HG03342 (cell line): ENCODE data around the gene DNMT3L.
"Not testable (repeated sequence)": the region's sequence is repeated elsewhere in the genome, so short reads cannot be mapped to it uniquely, and the experiment has no call there.

Experiments
- ATAC-seq: cut with Tn5 transposase; IDR thresholded peaks from one replicate; pipeline ENCODE4 v1.9.1; 2021; ENCODE audit warnings: mild to moderate bottlenecking, moderate library complexity; ENCODE audit not compliant: unreplicated experiment

DNMT3L gene

DNA sequence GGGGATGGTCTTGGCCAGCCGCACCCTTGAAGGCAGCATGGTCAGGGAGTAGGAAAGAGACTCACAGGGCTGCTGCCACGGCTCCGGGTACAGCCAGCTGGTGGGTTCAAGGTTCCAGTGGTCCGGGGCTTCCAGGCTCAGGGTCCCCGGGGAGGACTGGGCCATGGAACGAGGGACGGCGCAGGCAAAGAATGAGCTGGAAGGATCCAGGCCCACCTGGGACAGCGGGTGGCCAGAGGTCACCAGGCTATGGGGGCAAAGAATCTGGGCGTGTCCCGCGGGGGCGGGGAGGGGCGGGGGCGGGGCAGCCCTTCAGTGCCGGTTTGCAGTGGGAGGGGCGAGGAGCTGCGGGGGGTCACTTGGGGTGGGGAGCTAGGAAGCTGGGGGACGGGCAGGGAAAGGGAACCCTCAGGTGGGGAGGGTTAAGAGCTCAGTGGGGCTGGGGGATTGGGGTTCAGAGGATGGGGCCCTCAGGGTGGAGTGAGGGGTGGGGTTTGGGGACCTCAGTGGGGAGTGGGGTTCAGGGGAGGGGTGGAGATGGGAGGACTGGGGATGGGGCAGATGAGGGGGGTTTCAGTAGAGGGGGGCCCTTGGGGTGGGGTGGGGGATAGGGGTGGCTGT lies at the start of gene DNMT3L:
Gene DNMT3L, minus strand, starts transcription at position 223 of the 621 bp plus-strand sequence. CDS start 638 bp downstream, outside the sequence.
- ATAC-seq: no peak

DNA sequence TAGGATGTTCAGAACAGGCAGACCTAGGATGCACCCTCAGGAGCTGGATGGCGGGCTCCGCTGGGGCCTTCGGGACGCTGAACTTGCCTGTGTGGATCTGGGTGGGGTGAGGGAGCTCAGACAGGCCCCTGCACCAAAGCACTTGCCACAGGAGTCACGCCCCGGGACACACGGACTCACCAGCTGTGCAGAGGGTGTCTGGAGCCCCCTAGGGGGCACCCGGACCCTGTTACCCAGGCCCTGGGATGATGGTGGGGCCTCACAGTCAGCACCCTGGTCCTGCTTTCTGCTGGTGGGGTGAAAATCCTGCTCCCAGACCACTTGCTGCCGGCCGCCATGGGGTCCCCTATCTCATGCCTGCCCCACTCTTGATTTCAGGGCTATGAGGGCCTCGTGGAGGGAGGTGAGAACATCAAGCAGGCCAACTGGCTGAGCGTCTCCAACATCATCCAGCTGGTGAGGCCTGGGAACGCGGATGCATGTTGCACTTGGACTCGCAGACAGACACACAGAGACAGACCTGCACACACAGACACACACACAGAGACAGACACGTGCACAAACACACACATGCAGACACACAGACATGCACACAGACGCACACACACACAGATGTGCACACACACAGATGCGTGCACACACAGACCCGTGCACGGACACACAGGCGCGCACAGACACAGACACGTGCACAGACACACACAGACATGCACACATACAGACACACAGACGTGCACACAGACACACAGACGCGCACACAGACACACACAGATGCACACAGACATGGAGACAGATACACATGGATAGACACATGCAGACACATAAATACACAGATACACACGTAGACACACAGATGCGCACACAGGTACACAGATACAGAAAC lies 49.2 kb upstream of the DNMT3L start:
- no peak for ATAC-seq

DNA sequence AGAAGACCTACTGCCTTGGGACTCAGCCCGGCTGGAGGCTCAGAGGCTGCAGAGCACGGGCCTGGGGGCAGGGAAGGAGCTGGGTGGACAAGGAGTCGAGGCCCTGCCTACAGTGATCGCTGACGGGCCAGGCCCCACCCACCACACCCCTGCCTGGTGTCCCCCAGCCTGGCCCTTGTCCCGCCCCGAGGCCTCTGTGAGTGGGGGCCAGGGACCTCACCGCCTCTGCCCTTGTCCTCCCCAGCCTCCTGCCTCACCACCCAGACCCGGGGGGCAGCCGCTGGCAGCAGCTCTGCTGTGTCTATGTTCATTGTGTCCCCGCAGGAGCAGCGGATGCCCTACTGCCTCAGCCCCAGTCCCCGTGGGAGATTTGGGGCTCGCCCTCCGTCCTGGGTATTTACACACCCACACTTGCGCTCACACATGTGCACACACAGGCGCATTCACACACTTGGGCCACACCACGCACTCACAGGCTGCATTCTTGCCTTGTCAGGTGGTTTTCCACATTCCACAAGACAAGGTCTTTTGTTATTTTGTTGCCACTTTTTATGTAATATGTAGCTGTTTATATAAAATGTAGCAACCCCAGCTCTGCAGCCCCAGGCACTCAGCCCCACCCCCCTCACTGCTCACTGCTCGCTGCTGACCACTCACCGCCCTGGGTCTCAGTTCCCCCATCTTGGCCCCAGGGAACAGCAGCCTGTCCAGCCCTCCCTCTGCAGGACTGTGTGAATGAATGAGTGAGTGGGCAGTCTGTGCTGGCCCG lies 45.4 kb upstream of the DNMT3L start:
- ATAC-seq: no peak

DNA sequence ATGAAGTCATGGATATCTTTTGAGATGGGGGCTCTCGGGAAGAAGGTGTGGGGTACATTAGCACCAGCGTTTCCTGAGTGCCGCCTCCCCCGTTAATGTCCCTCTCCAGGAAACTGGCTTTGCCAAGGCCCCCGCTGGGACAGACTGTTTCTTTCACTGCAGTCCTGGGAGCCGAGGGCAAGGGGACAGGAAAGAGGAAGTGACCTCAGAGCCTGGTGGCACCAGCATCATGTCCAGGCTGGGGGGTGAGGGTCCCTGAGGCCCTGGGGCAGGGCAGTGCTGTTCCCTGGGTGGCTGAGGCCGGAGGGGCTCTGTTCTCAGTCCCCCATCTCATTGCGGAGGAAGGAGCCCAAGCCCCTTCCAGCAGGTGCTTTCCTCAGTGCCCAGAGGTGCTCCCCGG lies 44.0 kb upstream of the DNMT3L start:
- ATAC-seq: no peak

DNA sequence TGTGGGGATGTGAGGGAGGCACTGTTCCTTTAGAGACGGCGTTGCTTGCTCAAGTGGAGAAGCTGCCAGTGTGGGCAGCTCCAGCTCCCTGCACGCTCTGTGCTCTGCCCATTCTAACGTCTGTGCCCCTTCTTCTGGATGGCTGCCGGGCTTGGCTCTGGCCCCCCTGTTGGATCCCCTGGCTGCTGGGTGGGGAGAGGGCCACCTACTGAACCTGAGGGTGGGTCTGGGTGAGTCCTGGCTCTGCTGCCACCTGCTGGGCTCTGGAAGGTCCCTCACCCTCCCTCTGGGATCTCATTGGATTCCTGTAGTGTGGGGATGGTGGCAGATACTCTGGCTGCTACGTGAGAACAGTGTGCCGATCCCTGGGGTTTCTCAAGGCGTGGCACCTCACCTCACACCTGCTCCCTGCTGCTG lies 43.2 kb upstream of the DNMT3L start:
- ATAC-seq: no peak

DNA sequence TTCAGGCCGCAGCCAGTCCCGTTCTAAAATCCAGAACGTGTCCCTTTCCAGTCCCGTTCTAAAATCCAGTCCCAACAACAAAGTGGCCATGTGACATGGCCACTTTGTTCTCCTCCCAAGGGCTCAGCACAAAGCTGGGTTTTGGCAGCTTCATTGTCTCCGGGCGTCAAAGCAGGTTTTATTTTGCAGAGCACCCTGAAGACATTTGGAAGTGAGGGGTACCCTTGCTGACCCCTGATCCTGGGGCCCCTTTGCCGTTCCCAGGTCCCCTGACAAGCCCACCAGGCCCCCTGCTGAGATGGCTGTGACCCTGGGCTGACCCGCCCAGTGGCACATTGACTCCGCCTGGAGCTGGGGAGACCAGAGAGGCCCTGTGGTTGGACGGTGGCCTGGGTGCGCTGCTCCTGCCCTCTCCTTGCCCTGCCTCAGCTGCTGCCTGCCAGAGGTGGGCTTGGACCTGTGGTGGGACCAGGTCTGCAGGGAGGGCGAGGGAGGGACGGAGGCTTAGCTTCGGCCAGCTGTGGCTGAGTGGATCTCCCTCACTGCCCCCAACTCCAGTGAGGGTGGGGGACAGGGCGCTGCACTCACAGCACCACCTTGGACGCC lies 42.4 kb upstream of the DNMT3L start:
- no peak for ATAC-seq

DNA sequence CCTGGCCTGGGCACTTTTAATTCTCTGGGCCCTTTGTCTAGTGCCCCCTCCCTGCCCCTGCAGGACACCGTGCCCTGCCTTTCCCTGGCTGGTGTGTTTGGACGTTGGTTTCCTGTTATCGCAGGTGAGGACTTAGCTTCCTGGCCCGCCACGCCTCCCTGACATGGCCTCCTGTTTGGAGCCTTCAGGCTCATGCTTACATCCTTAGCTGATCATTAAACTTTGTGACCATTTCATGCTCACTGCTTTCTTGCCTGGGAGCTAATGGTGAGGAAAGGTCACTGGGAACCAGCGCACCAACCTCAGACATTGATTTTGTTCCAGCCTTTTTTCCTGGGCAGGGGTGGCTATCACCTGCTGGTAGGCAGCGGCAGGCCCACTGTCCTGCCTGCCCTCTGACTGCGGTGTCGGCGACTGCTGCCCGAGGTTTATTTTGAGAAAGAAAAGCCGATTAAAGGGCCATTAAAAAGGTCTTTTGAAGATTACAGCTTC lies 41.8 kb upstream of the DNMT3L start:
- no peak for ATAC-seq

DNA sequence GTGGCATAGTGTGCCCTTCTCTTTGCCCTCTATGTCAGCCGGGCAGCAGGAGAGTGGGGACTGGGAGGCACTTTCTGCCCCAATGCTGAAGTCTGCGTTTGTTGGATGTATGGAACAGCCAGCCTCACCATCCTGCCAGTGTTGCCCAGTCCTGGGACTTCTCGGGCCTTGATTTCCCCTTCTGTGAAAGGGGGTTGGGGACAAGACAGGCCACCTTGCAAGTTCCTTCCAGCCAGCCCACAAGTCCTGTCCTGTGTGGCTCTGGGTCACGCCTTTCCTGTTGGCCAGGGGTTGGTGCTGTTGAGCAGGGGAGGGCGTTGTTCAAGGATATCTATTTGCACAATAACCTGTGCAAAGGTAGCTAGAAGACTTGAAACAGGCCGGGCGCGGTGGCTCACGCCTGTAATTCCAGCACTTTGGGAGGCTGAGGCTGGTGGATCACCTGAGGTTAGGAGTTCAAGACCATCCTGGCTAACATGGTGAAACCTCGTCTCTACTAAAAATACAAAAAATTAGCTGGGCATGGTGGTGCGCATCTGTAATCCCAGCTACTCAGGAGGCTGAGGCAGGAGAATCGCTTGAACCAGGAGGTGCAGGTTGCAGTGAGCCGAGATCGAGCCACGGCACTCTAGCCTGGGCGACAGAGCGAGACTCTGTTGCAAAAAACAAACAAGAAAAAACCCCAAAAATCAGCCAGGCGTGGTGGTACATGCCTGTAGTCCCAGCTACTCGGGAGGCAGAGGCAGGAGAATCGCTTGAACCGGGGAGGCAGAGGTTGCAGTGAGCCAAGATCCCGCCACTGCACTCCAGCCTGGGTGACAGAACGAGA lies 41.1 kb upstream of the DNMT3L start:
- ATAC-seq: not testable (repeated sequence)

DNA sequence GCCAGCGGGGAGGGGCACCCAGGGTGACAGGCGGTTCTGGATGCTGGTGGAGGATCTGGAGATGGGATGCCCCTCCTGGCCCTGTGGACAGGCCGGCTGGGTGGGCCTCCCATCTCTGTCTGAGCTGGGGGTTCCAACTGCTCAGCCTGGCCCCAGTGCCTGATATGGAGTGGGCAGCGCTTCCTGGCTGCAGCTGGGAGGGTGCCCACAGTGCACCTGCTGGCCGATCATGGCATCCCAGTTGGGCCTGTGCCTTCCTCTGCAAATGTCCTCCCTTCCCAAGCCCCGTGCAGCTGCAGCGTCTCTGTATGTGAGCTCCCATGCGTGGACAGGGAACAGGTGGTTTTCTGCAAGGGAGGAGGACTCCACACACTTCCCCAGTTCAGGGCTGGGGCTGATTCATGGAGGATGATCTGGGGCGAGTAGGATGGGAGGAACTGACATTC lies 40.3 kb upstream of the DNMT3L start:
- ATAC-seq: no peak

DNA sequence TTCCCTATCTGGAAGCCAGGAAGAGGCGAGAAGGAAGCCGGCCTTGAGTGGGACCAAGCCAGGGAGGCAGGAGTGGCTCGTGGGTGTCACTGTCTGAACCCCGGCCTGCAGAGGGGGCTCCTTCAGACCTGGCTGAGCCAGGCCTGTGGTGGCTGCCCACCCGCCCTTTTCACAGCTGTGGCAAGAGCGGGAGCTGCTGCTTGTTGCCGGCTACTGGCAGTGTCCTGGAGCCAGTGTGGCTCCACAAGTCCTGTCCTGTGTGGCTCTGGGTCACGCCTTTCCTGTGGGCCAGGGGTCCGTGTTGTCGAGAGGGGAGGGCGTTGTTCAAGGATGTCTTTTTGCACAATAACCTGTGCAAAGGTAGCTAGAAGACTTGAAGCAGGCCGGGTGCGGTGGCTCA lies 39.4 kb upstream of the DNMT3L start:
- no peak for ATAC-seq

DNA sequence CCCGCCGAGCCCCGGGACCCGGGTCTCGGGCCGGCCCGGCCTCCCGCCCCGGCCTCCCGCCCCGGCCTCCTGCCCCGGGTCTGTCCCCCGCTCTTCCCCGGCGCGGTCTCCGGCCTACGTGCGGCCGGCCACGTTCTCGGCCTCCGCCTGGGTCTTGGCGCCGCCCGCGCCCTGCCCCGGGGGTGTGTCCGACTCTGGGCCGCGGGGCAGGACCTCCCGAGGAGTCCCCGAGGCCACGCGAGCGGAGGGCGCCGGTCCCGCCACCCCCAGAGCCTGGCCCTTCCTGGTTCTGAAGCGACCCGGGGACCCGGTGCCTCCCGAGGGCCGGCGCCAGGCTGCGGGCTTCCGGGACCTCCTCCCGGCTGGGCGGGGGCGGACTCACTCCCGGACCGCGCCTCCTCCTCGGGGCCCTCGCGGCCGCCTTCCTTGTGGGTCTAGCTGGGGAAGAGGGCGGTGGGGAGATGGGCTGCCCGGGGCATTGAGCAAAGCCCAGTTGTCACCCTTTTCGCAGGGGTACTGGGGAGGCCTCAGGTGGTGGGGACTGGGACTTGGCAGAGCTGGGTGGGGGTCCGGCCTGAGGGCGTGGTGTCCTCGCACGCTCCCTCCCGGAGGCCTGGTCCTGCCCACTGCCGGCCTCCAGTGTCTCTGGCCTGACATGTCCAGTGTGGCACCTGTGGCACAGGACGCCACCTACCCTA lies 38.7 kb upstream of the DNMT3L start:
- ATAC-seq: peak; percentile 20

DNA sequence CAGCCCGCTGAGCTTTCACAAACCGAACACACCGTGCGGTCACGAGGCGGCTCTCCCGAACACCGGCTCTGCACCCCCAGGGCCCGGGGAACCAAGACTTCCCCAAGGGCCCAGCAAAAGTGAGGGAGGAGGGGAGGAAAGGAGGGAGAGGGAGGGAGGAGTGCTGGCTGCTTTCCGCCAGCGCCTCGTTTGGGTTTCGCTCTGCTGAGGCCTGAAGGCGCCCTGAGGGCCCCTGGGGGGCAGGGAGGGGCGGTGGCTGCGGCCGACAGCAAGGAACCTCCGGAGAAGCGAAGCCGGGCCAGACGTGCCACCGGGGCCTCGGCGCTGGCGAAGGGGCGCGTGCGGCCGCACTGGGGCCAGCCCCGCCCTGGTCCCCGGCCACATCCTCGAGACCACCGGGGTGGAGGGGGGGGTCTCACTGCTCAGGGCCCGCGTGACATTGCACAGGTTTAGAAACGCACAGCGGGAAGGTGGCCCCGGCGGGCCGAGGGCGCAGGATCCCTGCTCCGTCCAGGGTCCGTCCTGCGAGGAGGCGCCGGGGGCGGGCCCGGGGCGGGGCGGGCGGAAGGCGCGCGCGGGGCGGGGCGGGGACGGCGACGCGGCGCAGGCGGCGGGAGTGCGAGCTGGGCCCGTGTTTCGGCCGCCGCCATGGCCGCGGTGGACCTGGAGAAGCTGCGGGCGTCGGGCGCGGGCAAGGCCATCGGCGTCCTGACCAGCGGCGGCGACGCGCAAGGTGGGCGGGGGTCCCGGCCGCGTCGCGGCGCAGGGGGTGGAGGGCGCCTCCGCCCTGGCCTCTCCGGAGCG lies 38.0 kb upstream of the DNMT3L start, which contains the start of gene PFKL:
Gene PFKL, plus strand, starts transcription at position 596 of the 804 bp plus-strand sequence. Its CDS starts 53 bp downstream, at position 649.
- peak; percentile 46 for ATAC-seq

DNA sequence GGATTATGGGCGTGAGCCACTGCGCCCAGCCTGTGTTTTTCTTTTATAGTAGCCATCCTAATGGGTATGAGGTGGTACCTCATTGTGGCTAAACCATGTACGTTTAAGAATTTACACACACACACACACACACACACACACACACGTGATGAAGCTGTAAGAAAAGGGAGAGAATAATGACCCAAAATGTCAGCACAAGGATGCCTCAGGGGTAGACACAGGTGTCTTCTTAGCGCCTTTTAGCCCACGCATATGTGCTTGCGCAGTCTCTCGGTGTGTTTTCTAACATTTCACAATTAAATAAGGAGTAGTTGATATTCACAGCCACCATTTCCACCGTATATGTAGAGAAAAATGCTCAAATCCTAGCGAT lies 37.4 kb upstream of the DNMT3L start:
- ATAC-seq: no peak

DNA sequence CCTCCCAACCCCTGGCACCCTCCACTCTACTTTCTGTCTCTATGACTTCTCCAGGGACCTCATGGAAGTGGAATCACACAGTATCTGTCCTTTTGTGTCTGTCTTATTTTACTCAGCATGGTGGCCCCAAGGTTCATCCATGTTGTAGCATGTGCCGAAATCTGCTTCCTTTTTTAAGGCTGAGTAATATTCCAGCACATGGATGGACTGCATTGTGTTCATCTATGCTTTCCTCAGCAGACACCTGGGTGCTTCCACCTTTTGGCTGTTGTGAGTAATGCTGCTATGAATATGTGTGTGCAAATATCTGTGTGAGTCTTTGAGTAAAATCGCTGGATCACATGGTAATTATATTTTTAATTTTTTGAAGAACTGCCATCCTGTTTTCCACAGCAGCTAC lies 36.6 kb upstream of the DNMT3L start:
- no peak for ATAC-seq

DNA sequence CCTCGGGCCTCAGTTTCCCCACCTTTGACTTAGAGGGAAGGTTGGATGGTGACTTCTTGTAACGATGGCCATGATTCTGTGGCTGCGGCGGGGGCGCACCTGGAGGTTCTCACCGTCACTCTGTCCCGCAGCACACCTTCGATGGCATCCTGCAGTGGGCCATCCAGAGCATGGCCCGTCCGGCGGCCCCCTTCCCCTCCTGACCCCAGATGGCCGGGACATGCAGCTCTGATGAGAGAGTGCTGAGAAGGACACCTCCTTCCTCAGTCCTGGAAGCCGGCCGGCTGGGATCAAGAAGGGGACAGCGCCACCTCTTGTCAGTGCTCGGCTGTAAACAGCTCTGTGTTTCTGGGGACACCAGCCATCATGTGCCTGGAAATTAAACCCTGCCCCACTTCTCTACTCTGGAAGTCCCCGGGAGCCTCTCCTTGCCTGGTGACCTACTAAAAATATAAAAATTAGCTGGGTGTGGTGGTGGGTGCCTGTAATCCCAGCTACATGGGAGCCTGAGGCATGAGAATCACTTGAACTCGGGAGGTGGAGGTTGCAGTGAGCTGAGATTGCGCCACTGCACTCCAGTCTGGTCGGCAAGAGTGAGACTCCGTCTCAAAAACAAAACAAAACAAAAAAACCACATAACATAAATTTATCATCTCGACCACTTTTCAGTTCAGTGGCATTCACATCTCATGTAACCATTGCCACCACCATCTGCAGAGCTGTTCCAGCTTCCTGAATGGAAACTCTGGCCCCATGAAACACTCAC lies 36.0 kb upstream of the DNMT3L start:
- no peak for ATAC-seq

DNA sequence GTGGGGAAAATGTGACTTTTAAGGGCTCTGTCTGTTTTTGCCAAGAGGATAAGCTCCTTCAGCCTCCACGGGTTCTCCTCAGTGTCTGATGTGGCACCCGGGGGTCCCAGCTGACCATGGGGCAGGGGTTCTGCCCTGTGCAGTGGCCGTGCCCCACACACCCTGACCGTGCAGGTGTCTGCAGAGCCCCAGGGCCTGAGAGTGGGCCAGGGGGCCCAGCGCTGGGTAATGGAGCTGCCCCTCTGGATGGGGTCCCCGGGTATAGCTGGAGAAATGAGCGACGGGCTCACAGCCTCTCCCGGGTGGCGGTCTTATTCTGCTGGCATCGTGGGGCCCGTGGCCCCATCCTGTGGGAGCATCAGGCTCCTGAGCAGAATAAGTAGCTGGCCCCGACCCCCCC lies 35.2 kb upstream of the DNMT3L start:
- ATAC-seq: no peak

DNA sequence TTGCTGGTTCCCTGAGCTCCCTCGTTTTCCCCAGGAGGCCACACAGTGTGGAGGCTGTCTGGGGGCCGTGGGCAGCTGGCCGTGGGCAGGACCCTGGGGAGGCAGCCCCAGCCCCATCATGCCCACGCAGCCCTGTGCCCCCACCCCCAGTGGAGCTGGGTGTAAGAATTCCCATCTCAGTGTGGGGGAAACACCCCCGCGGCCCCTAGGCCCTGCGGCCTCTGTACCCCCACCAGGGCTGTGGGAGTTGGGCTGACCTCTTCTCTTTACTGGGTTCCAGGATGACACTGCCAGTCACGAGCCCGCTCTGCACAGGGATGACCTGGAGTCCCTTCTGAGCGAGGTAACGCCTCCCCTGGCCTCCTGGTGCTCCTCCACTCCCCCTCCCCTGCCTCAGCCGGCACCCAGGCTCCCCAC lies 34.4 kb upstream of the DNMT3L start:
- ATAC-seq: no peak

DNA sequence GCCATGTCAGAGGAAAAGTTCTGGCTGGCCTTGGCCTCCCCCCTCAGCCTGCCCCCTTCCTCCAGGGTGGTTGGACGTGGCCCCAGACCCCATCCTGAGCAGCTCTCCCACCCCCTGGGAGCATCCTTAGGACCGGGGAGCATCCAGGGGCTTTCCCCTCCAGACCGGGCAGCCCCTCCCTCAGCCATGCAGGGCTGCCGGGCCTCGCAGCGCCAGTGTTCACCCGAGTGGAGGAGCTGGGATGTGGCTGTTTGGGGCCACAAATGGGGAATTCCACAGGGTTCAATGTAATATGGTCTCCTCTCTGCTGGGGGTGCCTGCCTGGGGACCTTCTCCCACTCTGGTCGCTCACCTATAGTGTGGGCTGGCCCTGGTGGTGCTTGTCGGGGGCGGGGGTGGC lies 33.9 kb upstream of the DNMT3L start:
- ATAC-seq: no peak
